NCI-H1436 treated with DMSO at 0.1 percent for 48 hours (cell line): ENCODE measurements around the gene PLD5.
A peak's percentile ranks its signal among the peaks of the same experiment; 100 is the strongest.
"Not testable (repeated sequence)": the region's sequence is repeated elsewhere in the genome, so short reads cannot be mapped to it uniquely, and the experiment has no call there.

Experiments
- DNase-seq: peaks from one replicate; lab custom pipeline; 2025; lab: John Stamatoyannopoulos, UW

Gene PLD5

DNA sequence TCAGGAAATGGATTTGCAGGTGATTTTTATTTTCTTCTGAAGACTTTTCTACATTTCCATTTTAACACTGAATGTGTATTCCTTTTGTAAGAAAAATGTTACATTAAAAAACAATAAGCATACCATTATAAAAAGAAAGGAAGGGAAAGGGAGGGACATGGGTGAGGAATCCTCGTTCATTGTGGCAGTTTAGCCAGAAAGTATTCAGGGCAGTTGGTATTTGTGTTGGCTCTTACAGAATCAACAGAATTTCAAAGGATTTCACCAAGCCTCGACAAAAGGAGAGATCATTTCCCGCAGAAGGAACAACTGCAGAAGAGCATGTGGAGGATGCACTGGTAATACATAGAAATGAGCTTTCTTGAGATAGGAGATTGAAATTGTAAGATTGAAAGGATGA is 35.0 kb downstream of the PLD5 start:
- no peak for DNase-seq

DNA sequence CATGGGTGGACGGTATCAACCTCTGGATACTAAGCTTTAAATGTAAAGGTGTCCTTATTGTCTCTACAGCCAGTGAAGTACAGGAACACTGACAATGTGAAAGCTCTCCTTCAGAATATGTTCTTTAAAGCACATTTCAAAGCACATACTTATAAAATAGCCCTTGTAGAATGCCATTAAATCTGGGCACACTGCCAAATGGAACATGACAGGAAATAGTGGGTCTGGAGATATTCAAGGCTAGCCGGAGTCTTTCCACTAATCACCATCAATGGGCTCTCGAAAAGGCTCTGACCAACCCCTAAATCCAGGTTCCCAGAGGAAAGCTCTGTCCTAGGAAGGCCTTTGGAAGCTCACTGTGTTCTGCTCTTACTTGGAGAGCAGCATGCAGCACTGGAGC is 46.6 kb downstream of the PLD5 start:
- peak; percentile 42 for DNase-seq

DNA sequence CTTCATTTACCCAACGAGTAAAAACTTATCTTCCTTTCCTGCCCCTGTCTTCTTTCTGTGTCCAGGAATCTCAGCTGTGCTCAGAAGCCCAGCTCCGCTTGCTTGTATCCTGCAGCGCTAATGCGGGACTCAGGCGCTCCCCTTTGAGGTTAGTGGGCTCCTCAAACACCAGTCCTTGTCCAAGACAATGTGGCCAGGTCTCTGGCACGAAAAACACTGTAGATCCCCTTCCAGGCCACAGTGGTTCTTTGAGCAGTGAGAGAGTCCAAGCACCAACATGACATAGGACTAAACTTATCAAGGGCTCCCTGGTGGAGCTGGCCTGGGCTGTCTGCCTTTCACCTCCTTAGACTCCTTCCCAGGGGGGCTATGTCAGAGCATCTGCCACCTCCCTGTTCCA is 53.7 kb downstream of the PLD5 start:
- DNase-seq, result no peak

DNA sequence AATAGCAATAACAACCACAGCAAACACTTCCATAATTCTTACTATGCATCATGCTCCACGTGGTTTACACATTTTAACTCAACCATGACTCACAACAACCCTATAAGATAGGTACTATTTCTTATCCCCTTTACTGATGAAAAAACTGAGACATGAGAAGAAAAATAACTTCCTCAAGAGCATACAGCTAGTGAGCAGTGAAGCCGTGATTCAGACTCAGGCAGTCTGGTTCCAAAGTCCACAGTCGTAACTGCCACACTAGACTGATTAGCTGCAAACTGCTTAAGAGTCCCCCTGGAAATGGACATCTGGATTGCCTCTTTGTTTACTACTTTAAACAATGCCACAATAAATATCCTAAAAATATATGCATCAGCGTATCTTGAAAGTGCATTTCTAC is 55.7 kb downstream of the PLD5 start:
- no peak for DNase-seq

DNA sequence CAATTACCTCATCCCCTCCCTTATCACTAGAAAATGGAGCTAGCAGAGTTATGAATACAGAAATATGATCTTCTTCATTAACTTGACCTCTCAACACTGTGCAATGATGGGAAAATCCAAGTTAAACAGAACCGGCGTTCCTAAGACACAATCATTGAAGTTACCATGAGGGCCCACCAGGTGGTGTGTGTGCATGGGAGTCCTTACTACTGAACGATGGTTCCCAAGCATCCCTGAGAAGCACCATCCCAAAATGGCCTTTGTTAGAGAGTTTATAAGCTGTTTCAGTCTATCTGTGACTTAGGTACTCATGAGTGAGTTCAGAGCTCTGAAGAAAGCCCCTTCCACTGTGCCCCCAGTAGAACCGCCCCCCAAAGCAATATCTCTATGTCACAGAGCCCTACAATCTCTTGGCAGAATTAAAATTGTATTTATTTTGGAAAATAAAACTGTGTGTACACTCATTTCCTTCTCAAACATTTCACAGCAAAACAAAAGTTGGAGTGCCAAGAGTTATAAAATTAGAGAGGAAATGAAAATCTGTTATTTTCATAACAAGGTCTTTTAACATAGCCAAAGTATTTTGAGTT is 56.8 kb downstream of the PLD5 start:
- DNase-seq, result no peak

DNA sequence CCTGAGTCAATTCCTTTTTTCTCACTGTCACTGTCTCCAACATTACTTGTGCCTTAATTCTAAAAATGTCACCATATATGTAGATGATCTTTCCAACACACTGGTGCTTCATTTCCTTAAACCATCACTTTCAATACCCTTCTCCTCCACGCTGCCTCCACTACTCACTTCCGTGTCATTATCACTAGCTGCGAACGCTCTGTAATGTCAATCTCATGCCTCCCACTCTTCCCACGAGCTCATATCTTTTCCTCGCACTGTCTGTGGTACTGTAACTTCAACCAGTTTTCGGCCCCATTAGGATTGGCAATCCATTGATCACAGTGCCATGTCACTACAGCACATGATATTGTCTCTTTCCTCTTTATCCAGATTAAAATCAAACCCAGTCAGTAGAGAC is 61.6 kb downstream of the PLD5 start:
- no peak for DNase-seq

DNA sequence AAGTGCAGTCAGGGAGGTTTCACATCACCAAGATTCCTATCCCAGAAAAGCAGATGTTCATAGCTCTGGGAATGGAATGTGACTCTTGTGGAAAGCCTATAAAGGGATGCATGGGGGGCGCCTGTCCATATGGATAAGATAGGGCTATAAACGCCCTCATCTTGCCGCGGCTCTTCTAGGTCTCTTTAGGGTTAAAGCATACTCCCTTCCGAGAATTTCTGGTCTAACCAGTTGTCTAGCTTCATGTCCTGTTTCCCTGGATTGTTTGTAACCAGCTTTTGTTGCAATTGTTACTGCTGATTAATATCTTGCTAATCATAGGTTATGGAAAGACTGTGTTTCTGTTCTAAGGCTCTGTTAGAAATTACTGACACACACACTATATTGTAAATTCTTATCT is 64.8 kb downstream of the PLD5 start:
- not testable (repeated sequence) for DNase-seq

DNA sequence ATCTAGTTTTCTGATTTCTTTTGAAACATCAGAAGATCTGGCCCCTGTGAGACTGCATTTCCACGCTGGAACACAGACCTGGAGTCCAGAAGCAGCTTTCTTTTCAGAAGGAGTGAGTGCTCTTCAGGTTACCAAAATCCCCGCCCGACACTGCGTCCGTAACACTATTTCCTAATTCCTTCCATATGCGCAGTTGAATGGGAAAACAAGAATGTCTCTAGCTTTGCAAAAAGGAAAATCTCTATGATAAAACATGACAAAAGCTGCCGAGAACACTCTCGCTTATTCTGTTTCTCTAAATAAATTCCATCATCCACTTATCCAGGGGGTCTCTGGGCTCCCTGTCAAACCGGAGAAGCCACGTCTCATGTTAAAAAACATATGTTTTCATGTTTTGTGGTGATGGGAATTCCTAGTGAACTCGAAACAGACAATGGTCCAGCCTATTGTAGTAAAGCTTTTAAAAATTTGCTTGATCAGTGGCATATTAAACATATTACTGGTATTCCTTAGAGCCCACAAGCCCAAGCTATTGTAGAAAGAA is 67.7 kb downstream of the PLD5 start:
- no peak for DNase-seq

DNA sequence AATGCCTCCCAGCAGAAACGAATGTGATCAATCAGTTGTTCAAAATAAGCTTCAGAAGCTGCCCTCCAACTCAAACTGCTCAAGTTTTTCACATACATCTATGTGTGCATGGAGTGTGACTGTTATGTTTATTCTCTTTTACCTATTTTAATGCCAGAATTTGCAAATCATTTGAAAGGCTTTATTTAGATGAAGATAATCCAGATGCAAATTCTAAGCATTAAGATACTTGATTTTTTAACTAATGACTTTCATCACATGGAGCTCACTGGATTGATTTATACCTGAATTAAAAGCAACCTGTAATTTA is 69.5 kb downstream of the PLD5 start:
- DNase-seq, result no peak

DNA sequence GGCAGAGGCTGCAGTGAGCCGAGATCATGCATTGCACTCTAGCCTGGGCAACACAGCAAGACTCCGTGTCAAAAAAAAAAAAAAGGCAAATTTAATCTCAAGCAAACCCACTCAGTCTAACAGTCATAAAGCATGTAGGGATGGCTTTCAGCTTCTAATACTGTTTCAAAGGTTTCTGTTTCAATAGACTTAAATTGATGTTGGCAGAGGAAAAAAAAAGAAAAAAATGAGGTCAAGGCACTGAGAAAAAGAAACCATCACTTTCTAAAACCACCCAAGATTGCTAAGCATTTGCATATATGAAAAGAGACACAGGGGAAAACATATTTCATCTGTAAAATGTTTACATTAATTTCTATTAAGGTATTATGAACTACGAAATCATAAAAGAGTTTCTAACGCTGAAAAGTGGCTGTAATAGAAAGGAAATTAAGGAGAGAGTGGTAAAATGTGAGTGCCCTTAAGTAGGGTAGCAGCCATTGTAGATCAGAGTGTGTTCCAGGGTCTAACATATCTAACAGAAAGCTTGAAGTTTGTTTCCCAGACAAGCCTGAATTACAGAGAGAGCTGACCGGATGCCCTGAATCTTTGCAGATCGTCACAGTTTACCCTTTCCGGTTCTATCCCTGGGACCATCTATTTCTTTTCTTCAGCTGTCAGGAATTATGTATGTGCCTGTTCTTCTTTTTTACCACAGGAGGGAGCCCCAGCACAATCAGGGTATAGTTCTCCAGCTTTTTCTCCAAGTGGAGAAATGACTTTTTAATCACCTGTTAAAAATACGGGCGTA is 70.0 kb downstream of the PLD5 start:
- DNase-seq, result peak; percentile 17

DNA sequence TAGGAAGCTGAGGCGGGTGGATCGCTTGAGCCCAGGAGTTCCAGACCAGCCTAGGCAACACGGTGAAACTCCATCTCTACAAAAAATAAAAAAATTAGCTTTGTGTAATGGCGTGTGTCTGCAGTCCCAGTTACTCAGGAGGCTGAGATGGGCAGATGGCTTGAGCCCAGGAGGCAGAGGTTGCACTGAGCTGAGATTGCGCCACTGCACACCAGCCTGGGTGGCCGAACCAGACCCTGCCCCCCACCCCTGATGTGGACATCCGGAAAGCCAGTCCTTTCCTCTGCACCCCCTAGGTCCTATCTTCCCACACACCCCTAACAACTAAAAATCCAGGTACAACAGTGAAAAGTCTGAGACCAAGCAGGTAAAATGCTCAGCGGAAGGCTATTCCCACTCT is 71.9 kb downstream of the PLD5 start:
- DNase-seq, result no peak

DNA sequence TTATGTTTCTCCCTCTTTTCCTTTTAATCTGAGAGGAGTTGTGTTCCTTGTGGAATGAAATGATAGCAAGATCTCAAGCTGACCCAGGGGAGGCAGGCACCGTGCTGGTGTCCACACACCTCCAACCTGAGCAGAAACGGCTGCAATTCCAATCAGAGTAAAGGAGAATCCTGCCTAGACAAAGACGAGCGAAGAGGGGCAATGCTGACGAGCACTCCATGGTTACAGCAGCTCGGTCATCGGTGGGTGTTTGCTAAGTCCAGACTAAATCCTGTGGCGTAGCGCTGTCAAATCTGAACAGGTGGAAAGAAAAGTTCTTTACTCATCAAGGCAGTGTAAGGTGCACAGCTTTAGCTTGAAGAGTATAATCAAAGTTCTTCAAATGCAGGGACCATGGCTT is 74.8 kb downstream of the PLD5 start:
- no peak for DNase-seq

DNA sequence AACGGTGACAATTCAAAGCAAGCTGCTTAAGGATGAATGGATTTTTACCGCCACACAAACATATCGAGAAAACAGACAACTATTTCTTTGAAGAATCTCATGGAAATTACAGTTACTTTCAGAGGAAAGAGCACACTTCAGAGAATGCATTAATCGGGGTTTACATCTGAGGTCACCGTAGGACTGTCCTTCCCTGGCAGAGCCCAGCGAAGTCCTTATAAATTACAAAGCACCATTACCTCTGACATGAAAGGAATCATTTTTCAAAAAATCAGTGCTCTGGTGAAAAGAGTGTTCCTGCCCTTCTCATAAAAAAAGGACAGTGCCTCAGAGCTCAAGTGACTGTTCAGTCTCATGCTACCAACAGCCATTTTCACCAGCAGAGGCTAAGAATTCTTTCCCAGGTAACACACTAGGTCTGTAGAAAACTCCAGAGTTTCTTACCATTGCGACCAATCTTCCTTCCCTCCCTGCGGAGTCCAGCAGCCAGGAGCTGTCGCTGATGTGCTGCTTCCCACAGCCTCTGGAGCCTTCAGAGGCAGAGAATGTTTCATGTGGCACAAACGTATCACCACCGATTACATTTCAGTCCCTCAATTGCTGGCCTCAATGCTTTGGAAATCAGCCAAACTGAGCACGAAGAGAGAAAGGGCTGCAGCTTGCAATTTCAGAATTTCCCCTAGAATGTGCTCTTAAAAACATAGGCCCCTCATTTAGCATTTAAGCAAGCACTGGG is 75.4 kb downstream of the PLD5 start:
- peak; percentile 24 for DNase-seq

DNA sequence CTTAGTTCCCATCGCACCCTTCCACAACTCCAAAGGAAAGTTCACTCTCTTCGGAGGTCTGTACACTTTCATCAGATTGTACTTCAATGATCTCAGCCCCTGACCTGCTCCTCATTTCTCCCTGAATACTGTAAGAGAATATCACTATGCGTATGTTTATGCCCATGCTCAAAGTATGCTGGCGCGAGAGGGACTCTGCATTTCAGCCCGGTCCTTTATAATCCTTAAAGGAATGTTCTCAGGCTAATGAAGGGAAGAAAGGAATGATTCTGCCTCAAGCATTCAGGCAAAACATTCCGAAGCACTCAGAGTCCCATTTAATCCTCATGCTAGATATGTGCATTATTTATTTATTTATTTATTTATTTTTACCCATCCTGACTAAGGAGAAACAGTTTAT is 76.8 kb downstream of the PLD5 start:
- no peak for DNase-seq

DNA sequence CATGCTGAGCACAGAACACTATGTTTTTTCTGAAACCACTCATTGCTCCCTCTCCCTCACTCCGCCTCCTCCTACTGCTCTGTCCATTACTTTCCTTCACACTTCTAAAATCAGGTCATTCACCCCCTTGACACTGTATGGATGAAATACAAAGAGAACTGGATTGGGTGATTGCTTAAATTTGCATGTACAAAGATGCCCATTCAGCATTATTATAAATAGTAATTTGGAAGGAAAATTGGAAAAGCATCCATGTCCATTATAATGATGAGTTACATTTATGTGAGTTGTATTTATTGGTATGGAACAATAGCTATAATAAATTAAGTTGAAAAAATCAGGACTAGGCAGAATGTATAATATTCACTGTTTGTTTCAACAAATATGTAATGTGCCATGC is 83.7 kb downstream of the PLD5 start:
- DNase-seq, result no peak

DNA sequence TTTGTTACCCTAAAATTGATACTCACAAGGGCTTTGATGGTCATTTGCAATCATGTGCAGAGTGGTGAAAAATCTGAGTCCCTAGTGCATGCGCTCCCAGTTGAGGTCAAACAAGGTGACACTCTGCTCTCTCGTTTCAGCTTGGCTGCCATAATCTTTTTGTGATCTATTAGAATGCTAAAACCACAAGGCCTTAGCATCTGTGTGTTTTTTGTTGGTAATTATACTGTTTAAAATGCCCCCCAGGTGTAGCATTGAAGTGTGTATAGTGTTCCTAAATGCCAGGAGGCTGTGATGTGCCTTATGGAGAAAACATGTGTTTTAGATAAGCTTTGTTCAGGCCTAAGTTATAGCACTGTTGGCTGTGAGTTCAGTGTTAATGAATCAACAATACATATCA is 89.3 kb downstream of the PLD5 start:
- DNase-seq, result no peak

DNA sequence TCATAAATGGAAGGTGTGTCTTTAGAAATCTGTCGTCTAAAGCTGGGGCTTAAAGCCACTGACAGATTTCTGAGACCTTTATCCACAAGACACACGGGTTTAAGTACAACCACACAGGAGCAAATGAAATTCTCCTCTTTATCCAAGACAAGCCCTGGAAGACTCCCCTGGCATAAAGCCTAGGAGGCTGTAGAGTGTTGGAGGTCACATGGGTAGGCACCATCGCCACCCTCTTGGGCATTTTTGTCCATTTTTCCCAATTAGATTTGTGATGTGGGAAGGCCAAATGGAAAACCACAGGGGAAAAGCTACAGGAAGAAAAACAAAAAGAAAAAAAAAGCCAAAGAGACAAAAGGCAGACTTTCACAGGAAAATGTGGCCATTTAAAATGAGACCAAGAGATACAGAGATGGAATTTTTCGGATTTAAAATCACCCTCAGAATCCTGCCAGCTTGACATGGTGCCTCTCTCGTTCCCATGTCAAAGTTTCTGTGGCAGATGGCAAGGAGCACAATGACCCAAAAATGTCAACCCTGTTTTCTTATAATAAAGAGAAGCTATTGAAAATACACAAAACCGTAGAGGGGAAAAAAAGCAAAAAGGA is 91.9 kb downstream of the PLD5 start:
- DNase-seq, result no peak

DNA sequence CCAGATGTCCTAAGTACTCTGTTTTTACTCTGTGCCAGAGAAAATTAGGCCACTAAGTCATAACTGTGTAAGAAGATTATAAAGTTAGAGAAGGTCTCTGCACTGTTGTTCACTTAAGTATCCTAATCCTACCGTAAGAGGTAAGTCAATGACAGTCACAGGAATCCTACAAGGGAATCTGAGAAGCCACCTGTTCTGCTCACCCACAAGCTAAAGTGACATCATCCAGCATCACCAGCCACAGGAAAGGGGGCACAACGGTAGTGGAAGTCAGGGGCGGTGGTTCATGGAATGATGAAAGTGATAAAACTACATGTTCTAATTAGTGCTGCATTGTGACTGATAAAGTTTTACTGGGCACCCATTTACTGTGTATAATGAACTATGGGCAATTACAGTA is 92.7 kb downstream of the PLD5 start:
- DNase-seq, result no peak

DNA sequence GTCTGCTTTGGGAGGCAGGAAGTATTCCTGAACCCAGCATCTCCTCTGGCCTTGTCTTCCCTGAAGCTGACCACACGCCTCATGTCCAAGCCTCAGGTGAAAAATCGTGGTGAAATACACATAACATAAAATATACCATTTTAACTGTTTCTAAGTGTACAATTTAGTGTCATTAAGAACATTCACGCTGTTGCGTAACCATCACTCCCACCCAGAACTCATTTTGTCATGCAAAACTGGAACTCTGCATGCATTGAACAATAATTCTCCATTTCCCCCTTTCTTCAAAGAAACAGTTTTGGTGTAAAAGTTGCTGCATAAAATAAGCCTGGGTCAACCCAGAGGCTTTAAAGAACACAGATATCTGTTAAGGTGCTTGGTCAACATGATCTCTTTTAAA is 93.5 kb downstream of the PLD5 start:
- no peak for DNase-seq

DNA sequence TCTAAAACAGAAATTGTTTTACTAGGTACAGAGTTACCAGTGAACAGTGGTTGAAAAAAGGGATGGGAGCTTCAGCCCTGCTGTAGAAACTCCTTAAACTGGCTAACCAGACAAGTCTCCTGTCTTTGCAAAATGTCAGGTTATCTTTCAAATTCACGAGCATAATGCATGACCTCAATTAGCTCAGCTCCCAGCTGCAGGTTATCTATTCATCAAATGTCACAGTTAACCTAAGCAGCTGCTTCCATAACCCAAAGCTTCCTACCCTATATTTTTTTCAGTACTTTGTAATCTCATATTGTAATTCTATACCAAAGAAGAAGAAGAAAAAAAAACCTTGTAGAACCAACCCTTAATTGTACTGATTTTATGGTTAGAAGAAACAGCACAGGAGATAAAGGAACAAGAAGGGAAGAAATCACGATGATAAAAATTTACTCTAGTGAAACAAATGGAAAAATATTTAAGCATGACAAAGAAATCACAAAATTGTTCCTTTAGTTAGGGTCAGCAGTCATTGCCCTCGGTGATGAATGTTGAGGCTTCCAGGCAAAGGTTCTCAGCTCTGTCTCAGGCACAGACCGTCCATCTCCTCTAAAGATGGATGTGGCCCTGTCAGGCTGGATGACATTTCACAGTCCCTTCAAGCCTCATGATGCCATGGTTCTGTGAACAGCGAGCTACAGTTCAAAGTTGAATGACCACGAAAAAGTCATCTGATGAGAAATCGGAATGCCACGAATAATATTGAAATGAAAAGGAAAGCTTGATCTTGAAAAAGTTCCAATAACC is 95.9 kb downstream of the PLD5 start:
- peak; percentile 43 for DNase-seq

DNA sequence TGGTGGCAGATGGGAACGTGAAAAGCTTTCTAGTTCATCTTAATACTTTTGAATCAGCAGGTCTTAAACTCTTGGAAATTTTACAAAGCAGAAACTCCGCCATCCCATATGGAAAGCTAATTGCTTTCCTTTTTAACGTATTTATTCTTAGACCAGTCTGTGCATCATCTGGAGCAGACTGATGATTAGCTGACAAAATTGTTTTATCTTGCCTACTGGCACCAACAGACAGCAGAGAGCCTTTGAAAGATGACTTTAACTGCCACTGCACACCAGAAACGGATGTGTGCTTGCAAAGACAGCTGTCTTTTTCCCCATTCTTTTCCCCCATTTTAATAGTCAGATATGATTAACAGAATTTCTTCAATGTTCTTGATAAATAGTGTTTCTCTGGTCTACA is 97.0 kb downstream of the PLD5 start:
- no peak for DNase-seq

DNA sequence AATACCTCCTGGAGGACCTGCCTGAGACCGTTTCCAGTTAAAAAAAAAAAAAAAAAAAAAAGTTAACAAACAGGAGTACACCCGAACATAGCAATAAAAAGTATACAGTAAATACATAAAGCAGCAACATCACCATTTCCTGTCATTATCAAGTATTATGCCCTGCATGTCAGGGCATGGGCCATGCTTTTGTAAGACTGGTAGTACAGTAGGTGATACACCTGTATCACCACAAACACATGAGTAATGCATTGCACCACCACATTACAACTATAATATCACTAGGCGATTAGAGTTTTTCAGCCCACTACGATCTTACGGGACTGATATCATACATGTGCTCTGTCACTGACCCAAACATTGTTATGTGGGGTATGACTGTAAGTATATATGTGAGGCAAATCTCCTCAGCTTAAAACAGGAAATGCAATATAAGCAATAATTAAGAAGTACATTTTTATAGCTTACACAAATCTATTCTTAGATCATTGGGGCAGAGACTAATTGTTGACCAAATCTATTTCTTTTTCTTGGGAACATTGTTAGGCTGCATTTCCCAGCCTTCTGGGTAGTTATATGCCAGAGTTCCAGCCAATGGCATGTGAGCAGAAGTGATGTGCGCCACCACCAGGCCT is 98.1 kb downstream of the PLD5 start:
- DNase-seq, result no peak
